ENCODE measurements around the gene CDH4. TPM values are rescaled to one million over a fixed set of nuclear protein-coding genes. Genes with fewer than 3 reads are reported as not detected.

Gene CDH4
- total RNA-seq, 1 experiment from 2014 or later = not detected

- H3K4me1 ChIP-seq (ENCODE audit: control insufficient read depth, insufficient read depth, low read length) = no peaks in the 10 kb centered on the region
- peaks cover 2% of the 10 kb centered on the region; the same call in 1 of the 2 replicates for H3K27me3 ChIP-seq (ENCODE audit: control insufficient read depth, insufficient read depth, low read length)
- H3K9me3 ChIP-seq (ENCODE audit: control insufficient read depth, insufficient read depth, low read depth, low read length) = no peaks in the 10 kb centered on the region
- H3K4me3 ChIP-seq (ENCODE audit: low read depth in 2 of 2, low read length in 2 of 2) = no peak overlapping the region
- in situ Hi-C loops (cut with HindIII; ENCODE audit: low pct_unique_long_range_greater_than_20kb, low sequenced_read_pairs) = no loop called here
- POLR2A ChIA-PET = no interaction called here
- no TSS peak for BruUV-seq (replicated peaks)
- no peaks in the 10 kb centered on the region for H3K36me3 ChIP-seq (ENCODE audit: control insufficient read depth, insufficient read depth, low read length)
- ATAC-seq (no peak), DNase-seq (ENCODE audit: low read depth, low spot score) (no peak)
- intact Hi-C loops (cut with micrococcal nuclease; ENCODE audit: unreplicated experiment) = no loop called here
- H3K27ac ChIP-seq (ENCODE audit: low read length) = no peak overlapping the region
- no peak for TF ChIP-seq SIN3A (IDR thresholded peaks at IDR 0.05; ENCODE audit: borderline replicate concordance, insufficient read depth, low read depth, low read length)
- TF ChIP-seq CTCF (IDR thresholded peaks at IDR 0.05) = no peak
- TF ChIP-seq POLR2AphosphoS5 (IDR thresholded peaks at IDR 0.05; ENCODE audit: low read depth, low read length) = no peak
- no peak for TF ChIP-seq REST (IDR thresholded peaks at IDR 0.05; ENCODE audit: insufficient read depth in 1 of 2, low read depth in 2 of 2, low read length in 1 of 2)
- TF ChIP-seq TCF7L2 (IDR thresholded peaks at IDR 0.05; ENCODE audit: low read depth, low read length) = no peak
- CTCF ChIA-PET = no interaction called here
These were observed 330.3 kb downstream of the CDH4 start for GRCh38 chr20:61582196-61582923.

GRCh38 chr20:61583356-61583755 is 331.3 kb downstream of the CDH4 start:
- ATAC-seq = no peak
- CTCF ChIA-PET = no interaction called here
- POLR2A ChIA-PET = no interaction called here
- peaks cover 2% of the 10 kb centered on the region; the same call in 1 of the 2 replicates for H3K27me3 ChIP-seq (ENCODE audit: control insufficient read depth, insufficient read depth, low read length)
- H3K9me3 ChIP-seq (ENCODE audit: control insufficient read depth, insufficient read depth, low read depth, low read length) = no peaks in the 10 kb centered on the region
- TF ChIP-seq POLR2AphosphoS5 (IDR thresholded peaks at IDR 0.05; ENCODE audit: low read depth, low read length) (no peak), TCF7L2 (IDR thresholded peaks at IDR 0.05; ENCODE audit: low read depth, low read length) (no peak), REST (IDR thresholded peaks at IDR 0.05; ENCODE audit: insufficient read depth in 1 of 2, low read depth in 2 of 2, low read length in 1 of 2) (no peak), CTCF (IDR thresholded peaks at IDR 0.05) (no peak), SIN3A (IDR thresholded peaks at IDR 0.05; ENCODE audit: borderline replicate concordance, insufficient read depth, low read depth, low read length) (no peak)
- no peak overlapping the region for H3K27ac ChIP-seq (ENCODE audit: low read length)
- H3K36me3 ChIP-seq (ENCODE audit: control insufficient read depth, insufficient read depth, low read length) = no peaks in the 10 kb centered on the region
- BruUV-seq (replicated peaks) = no TSS peak
- no peaks in the 10 kb centered on the region for H3K4me1 ChIP-seq (ENCODE audit: control insufficient read depth, insufficient read depth, low read length)
- intact Hi-C loops (cut with micrococcal nuclease; ENCODE audit: unreplicated experiment) (no loop called here), in situ Hi-C loops (cut with HindIII; ENCODE audit: low pct_unique_long_range_greater_than_20kb, low sequenced_read_pairs) (no loop called here)
- no peak for DNase-seq (ENCODE audit: low read depth, low spot score)
- H3K4me3 ChIP-seq (ENCODE audit: low read depth in 2 of 2, low read length in 2 of 2) = no peak overlapping the region
